GM21619 (cell line): Measurements from ENCODE around the gene MEF2B.

Source experiments
- ATAC-seq: cut with Tn5 transposase; IDR thresholded peaks from one replicate; pipeline ENCODE4 v1.9.1; 2021; ENCODE audit not compliant: unreplicated experiment

MEF2B gene

GRCh38 chr19:19101540-19101939, 68.5 kb downstream of the MEF2B start:
- no peak for ATAC-seq

DNA sequence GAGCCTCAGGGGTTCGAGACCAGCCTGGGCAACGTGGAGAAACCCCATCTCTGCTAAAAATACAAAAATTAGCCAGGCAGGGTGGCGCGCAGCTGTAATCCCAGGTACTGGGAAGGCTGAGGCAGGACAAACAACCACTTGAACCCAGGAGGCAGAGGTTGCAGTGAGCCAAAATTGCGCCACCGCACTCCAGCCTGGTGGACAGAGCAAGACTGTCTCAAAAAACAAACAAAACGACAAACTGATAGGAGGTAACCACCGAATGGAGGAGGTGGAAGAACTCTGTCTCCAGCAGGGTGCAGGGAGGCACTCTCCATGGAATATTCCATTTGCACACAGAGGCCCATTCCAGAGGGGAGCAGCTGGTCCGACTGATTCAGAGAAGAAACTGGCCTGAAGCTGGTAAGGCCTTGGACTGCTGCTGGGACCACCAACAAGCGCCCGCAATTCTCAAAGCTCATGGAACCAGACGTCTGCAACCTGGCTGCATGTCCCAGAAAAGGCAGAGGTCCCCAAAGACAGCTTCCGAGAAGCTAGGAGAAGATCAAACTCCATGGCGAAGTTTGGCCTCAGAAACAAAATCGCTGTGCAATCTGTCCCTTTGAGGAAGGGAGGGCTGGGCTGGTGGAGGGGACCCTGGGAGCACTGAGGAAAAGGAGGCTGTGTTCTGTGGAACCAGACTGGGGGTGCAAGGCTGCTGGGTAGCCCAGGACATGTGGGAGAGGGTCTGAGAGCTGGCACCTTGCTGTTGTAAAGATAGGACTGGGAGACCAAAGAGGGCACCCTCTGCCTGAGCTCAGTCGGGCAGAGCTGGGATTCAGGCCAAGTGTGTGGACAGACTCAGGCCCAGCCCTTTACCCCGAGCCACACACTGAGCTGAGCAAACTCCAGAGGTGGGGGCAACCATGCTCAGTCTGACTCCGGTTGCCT, 71.1 kb downstream of the MEF2B start:
- ATAC-seq, result no peak

DNA sequence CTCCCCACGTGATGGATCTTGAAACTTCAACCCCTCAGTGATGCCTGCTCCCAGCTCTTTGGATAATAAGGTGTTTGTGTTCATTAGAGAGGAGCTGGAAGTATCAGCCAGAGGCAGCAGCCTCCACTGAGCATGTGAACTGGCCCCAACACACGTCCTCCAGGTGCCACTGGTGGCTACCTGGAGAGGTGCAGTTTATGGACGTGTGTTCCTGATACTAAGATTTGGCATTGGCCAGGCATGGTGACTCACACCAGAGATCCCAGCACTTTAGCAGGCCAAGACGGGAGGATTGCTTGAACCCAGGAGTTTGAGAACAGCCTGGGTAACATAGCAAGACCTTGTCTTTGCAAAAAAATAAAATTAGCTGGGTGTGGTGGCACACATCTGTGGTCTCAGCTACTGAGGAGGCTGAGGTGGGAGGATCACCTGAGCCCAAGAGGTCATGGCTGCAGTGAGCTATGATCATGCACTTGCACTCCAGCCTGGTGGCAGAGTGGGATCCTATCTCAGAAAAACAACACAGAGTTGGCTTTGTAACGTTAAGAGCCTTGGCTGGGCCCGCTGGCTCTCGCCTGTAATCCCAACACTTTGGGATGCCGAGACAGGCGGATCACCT, 71.9 kb downstream of the MEF2B start:
- ATAC-seq, result no peak

GRCh38 chr19:19096641-19097627, 73.1 kb downstream of the MEF2B start:
- no peak for ATAC-seq

DNA sequence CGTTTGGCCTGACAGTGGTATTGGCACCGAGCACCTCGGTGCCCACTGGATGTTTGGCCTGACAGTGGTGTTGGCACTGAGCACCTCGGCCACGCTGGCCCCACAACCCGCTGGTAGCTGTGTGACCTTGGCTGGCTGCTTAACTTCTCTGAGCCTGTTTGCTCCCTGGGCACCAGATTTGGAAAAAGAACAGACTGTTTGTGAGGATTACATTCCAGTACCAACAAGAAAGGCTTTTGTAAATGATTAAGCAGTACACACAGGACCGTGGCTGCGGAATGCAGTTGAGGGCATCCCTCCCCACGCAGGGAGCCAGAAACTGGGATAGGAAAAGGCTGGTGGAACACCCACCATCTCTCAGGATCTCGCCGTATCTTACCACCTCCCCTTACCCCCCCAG, 74.4 kb downstream of the MEF2B start:
- ATAC-seq, result no peak
